Measurements from ENCODE around the gene MAPT.

Gene MAPT

DNA sequence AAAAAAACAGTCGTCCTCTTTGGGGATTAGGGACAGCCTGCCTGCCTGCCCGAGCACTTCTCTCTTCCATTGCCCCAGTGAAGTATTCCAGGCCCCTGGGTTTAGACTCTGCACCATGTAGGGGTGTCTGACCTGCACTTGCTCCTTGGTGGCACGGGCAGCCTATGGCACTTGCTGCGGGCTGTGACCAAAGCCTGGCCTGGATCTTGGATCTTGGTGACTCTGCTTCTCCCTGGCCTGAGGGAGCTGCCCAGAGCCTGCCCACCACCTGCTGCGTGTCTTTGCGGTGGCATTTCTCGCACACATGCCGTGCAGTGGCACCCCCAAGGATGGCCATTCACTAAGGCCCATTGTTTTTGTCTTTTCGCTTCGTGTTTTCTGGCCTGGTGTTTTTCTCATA, 98.5 kb downstream of the MAPT start:
- in situ Hi-C loops (cut with HindIII; ENCODE audit: low sequenced_read_pairs): no loop called here
- TF ChIP-seq, protein P1, sequence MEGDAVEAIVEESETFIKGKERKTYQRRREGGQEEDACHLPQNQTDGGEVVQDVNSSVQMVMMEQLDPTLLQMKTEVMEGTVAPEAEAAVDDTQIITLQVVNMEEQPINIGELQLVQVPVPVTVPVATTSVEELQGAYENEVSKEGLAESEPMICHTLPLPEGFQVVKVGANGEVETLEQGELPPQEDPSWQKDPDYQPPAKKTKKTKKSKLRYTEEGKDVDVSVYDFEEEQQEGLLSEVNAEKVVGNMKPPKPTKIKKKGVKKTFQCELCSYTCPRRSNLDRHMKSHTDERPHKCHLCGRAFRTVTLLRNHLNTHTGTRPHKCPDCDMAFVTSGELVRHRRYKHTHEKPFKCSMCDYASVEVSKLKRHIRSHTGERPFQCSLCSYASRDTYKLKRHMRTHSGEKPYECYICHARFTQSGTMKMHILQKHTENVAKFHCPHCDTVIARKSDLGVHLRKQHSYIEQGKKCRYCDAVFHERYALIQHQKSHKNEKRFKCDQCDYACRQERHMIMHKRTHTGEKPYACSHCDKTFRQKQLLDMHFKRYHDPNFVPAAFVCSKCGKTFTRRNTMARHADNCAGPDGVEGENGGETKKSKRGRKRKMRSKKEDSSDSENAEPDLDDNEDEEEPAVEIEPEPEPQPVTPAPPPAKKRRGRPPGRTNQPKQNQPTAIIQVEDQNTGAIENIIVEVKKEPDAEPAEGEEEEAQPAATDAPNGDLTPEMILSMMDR (IDR thresholded peaks at IDR 0.05; ENCODE audit: low read depth, low read length): no peak
- H3K4me3 ChIP-seq (ENCODE audit: low read depth, low read length): no peak overlapping the region
- DNase-seq (ENCODE audit: low read depth, low spot score): no peak

DNA sequence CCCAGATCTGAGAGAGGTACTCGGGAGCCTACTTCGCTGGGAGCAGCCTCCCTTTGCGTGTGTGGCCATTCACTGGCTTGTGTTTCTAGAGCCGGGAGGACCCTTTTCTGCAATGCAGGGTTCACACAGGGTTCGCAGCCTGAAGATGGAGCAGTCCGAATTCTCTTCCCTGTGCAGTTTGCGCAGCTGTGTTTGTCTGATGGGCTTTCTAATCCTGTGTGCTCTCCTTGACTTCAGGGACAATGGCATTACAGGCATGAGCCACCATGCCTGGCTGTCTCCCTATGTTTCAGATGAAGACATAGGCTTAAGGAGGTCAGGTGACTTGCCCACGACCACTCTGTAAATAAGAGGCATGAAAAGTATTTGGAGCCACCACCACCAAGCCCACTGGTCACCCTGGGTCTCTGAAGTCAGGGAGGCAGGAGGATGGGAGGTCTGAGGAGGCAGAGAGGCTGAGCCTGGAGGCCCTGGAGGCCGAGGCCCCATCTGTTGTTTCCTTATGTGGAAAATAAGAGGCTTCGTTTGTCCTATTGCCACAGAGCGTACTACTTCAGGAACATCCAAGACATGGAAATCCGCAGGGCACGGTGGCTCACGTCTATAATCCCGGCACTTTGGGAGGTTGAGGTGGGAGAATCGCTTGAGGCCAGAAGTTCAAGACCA, 99.7 kb downstream of the MAPT start:
- no peak overlapping the region for H3K4me3 ChIP-seq (ENCODE audit: low read depth, low read length)
- in situ Hi-C loops (cut with HindIII; ENCODE audit: low sequenced_read_pairs): no loop called here
- DNase-seq (ENCODE audit: low read depth, low spot score): no peak
- TF ChIP-seq, protein P1 (IDR thresholded peaks at IDR 0.05; ENCODE audit: low read depth, low read length): no peak

DNA sequence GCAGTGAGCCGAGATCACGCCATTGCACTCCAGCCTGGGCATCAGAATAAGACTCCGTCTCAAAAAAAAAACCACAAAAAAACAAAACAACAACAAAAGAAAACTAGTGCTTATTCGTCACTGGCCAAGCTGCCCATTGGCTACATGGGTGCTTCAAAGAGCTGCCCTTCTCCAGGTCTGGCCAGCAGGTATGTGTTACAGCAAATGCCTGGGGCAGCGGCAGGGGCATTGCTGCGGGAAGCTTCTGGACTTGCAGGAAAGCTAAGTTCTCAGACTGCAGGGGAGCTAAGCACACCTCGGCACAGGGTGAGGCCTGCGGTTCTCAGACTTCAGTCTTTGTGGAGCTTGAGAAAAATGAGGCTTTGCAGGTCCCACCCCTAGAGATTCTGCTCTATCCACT, 100.6 kb downstream of the MAPT start:
- DNase-seq (ENCODE audit: low read depth, low spot score): no peak
- TF ChIP-seq, protein P1 (IDR thresholded peaks at IDR 0.05; ENCODE audit: low read depth, low read length): no peak
- in situ Hi-C loops (cut with HindIII; ENCODE audit: low sequenced_read_pairs): no loop called here

DNA sequence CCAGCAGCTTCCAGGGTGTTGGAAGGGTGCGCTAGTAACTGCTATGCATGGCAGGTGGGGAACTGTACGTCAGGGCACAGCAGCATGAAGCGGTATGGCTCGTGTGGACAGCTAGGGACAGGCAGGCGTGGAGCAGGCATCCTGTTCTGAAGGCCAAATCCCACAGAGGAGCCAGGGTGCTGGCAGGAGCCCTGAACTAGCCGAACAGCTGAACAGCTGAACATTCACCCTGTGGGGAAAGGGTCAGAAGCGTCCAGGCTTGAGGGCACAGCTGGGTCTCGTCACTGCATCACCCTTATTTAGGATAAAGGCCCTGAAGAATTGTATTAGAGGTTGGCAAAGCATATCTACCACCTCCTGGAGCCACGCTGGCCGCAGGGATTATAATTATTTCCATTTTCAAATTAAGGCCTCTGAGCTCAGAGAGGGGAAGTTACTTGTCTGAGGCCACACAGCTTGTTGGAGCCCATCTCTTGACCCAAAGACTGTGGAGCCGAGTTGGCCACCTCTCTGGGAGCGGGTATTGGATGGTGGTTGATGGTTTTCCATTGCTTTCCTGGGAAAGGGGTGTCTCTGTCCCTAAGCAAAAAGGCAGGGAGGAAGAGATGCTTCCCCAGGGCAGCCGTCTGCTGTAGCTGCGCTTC, 101.4 kb downstream of the MAPT start:
- in situ Hi-C loops (cut with HindIII; ENCODE audit: low sequenced_read_pairs): no loop called here
- H3K4me3 ChIP-seq (ENCODE audit: low read depth, low read length): no peak overlapping the region
- TF ChIP-seq, protein P1 (IDR thresholded peaks at IDR 0.05; ENCODE audit: low read depth, low read length): no peak
- DNase-seq (ENCODE audit: low read depth, low spot score): no peak

More for the DNA sequence above, 100.6 kb downstream of the MAPT start:
- no peak overlapping the region for H3K4me3 ChIP-seq (ENCODE audit: low read depth, low read length)

DNA sequence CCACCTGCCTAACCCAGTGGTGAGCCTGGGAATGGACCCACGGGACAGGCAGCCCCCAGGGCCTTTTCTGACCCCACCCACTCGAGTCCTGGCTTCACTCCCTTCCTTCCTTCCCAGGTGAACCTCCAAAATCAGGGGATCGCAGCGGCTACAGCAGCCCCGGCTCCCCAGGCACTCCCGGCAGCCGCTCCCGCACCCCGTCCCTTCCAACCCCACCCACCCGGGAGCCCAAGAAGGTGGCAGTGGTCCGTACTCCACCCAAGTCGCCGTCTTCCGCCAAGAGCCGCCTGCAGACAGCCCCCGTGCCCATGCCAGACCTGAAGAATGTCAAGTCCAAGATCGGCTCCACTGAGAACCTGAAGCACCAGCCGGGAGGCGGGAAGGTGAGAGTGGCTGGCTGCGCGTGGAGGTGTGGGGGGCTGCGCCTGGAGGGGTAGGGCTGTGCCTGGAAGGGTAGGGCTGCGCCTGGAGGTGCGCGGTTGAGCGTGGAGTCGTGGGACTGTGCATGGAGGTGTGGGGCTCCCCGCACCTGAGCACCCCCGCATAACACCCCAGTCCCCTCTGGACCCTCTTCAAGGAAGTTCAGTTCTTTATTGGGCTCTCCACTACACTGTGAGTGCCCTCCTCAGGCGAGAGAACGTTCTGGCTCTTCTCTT, 102.1 kb downstream of the MAPT start:
- H3K4me3 ChIP-seq (ENCODE audit: low read depth, low read length): no peak overlapping the region
- in situ Hi-C loops (cut with HindIII; ENCODE audit: low sequenced_read_pairs): no loop called here
- DNase-seq (ENCODE audit: low read depth, low spot score): no peak
- TF ChIP-seq, protein P1 (IDR thresholded peaks at IDR 0.05; ENCODE audit: low read depth, low read length): no peak

DNA sequence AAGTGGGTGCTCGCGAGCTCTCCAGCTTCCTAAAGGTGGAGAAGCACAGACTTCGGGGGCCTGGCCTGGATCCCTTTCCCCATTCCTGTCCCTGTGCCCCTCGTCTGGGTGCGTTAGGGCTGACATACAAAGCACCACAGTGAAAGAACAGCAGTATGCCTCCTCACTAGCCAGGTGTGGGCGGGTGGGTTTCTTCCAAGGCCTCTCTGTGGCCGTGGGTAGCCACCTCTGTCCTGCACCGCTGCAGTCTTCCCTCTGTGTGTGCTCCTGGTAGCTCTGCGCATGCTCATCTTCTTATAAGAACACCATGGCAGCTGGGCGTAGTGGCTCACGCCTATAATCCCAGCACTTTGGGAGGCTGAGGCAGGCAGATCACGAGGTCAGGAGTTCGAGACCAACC, 102.8 kb downstream of the MAPT start:
- H3K4me3 ChIP-seq (ENCODE audit: low read depth, low read length): no peak overlapping the region
- DNase-seq (ENCODE audit: low read depth, low spot score): no peak
- in situ Hi-C loops (cut with HindIII; ENCODE audit: low sequenced_read_pairs): no loop called here
- TF ChIP-seq, protein P1 (IDR thresholded peaks at IDR 0.05; ENCODE audit: low read depth, low read length): no peak
